SK-N-MC (cell line): ENCODE results near the gene DAB2IP.

Experiments used
- EZH2 ChIP-seq: fragments of 200-600 bp; sonication (generic); IDR thresholded peaks from one replicate; pipeline ENCODE4 v1.6.1; 2017; ENCODE audit warnings: antibody characterized with exemption
- FOXP2 ChIP-seq: optimal IDR thresholded peaks from 2 replicates; pipeline ENCODE3; 2011; ENCODE audit warnings: mild to moderate bottlenecking, moderate library complexity; ENCODE audit not compliant: insufficient read depth; ENCODE audit errors: extremely low read length, control extremely low read depth
- POLR2AphosphoS5 ChIP-seq: IDR thresholded peaks from 2 replicates; pipeline ENCODE4 v1.6.1; 2012; ENCODE audit warnings: mild to moderate bottlenecking, low read depth, low read length, borderline replicate concordance

GRCh38 chr9:121817476-121817875, 166.0 kb downstream of the DAB2IP start:
- TF ChIP-seq EZH2 (no peak), POLR2AphosphoS5 (no peak), FOXP2 (no peak)
